ENCODE data around the gene RASA4B.
"Not testable (repeated sequence)": the region's sequence is repeated elsewhere in the genome, so short reads cannot be mapped to it uniquely, and the experiment has no call there.

GRCh38 chr7:102490529-102491075, 27.0 kb downstream of the RASA4B start:
- TF ChIP-seq CTCF (IDR thresholded peaks at IDR 0.05); POLR2A (IDR thresholded peaks at IDR 0.05; ENCODE audit: low read depth); EP300 (IDR thresholded peaks at IDR 0.05): not testable (repeated sequence)
